Activated B cell treated with CpG ODN at 0.5 μM for 24 hours (primary cell): ENCODE data around the gene SYCP2L. TPM values are rescaled to one million over a fixed set of nuclear protein-coding genes. Genes with fewer than 3 reads are reported as not detected.
"Not testable (repeated sequence)": the region's sequence is repeated elsewhere in the genome, so short reads cannot be mapped to it uniquely, and the experiment has no call there.

Experiments used
- ATAC-seq: fragments of 200-7000 bp; cut with Tn5 transposase; one replicate; pipeline ENCODE4 v1.10.0; 2021; ENCODE audit warnings: low read depth, mild to moderate bottlenecking, moderate library complexity
- CTCF ChIA-PET: fragments of 350-600 bp; sonication (Branson Sonifier 250); formaldehyde crosslinking; loops from one replicate; lab custom pipeline; 2021; ENCODE audit warnings: antibody characterized with exemption; lab: Charles Lee
- POLR2A ChIA-PET: fragments of 350-600 bp; sonication (Branson Sonifier 250); formaldehyde crosslinking; loops from one replicate; lab custom pipeline; 2021; ENCODE audit warnings: antibody characterized with exemption; lab: Charles Lee
- DNase-seq: peaks from one replicate; pipeline ENCODE4 v3.0.0; 2022
- H3K27ac Mint-ChIP-seq: one replicate; pipeline ENCODE4 v1.8.0; 2020; ENCODE audit warnings: mixed read lengths
- H3K27me3 Mint-ChIP-seq: one replicate; pipeline ENCODE4 v1.8.0; 2021; ENCODE audit warnings: mixed read lengths
- H3K36me3 Mint-ChIP-seq: one replicate; pipeline ENCODE4 v1.8.0; 2021; ENCODE audit warnings: low read depth, mixed read lengths
- H3K4me1 Mint-ChIP-seq: one replicate; pipeline ENCODE4 v1.8.0; 2021; ENCODE audit warnings: mixed read lengths
- H3K4me3 Mint-ChIP-seq: one replicate; pipeline ENCODE4 v1.8.0; 2020; ENCODE audit warnings: mild to moderate bottlenecking, mixed read lengths
- H3K9me3 Mint-ChIP-seq: one replicate; pipeline ENCODE4 v1.8.0; 2020; ENCODE audit warnings: mixed read lengths
- CTCF ChIP-seq: fragments of 200-600 bp; IDR thresholded peaks from one replicate; pipeline ENCODE4 v1.8.0; 2022; ENCODE audit warnings: antibody characterized with exemption, mild to moderate bottlenecking
- intact Hi-C: fragments of 100-400 bp; cut with micrococcal nuclease; formaldehyde crosslinking; loops from one replicate; pipeline ENCODE4 v1.15.1; 2024
- total RNA-seq: library from RNA; stranded (reverse); gene quantifications from 2 replicates; pipeline ENCODE4 v1.2.3, GENCODE V29; 2022

SYCP2L gene
- total RNA-seq, 1 donor from 2014 or later: 0.13 TPM

GRCh38 chr6:10884245-10884972 lies 2.4 kb upstream of the SYCP2L start:
- no peaks in the 10 kb centered on the region for H3K9me3 Mint-ChIP-seq
- peaks cover 34% of the 10 kb centered on the region for H3K4me1 Mint-ChIP-seq
- H3K4me3 Mint-ChIP-seq: no peak overlapping the region
- POLR2A ChIA-PET: no interaction called here
- ATAC-seq (no peak), DNase-seq (no peak)
- H3K27ac Mint-ChIP-seq: no peak overlapping the region
- no peak for TF ChIP-seq CTCF
- no peaks in the 10 kb centered on the region for H3K36me3 Mint-ChIP-seq
- H3K27me3 Mint-ChIP-seq: peaks cover 69% of the 10 kb centered on the region
- intact Hi-C loops: loop anchor here (10.0 kb wide), 1 partner anchor 780 kb away; no protein-coding TSS in a partner anchor
- CTCF ChIA-PET: no interaction called here

GRCh38 chr6:10886365-10886690 lies 524 bp upstream of the SYCP2L start:
- CTCF ChIA-PET, ATAC-seq: not testable (repeated sequence)
- intact Hi-C loops: loop anchor here (5.0 to 10.0 kb wide), 3 partner anchors 354 to 778 kb away; no protein-coding TSS in a partner anchor

GRCh38 chr6:10890151-10890550 lies 3.3 kb downstream of the SYCP2L start:
- peaks cover 30% of the 10 kb centered on the region for H3K27me3 Mint-ChIP-seq
- H3K4me1 Mint-ChIP-seq: peaks cover 29% of the 10 kb centered on the region
- no peak for TF ChIP-seq CTCF
- ChIA-PET POLR2A (interaction anchor here (1.2 to 2.0 kb wide), 3 partner anchors 9 to 51 kb away, joined by 7 to 10 read pairs (median 7); partner anchors contain the start of gene MAK), CTCF (interaction anchor here (1.2 kb wide), 1 partner anchor 64 kb away, joined by 3 read pairs; no protein-coding TSS in a partner anchor)
- H3K27ac Mint-ChIP-seq: no peak overlapping the region
- ATAC-seq (no peak), DNase-seq (no peak)
- intact Hi-C loops: no loop called here
- no peaks in the 10 kb centered on the region for H3K36me3 Mint-ChIP-seq
- no peak overlapping the region for H3K4me3 Mint-ChIP-seq
- peaks cover 3% of the 10 kb centered on the region for H3K9me3 Mint-ChIP-seq

More at GRCh38 chr6:10886365-10886690, 524 bp upstream of the SYCP2L start:
- H3K36me3 Mint-ChIP-seq, H3K4me3 Mint-ChIP-seq, H3K9me3 Mint-ChIP-seq, H3K27ac Mint-ChIP-seq, DNase-seq: not testable (repeated sequence)
- peaks cover 43% of the 10 kb centered on the region for H3K4me1 Mint-ChIP-seq
- peaks cover 53% of the 10 kb centered on the region for H3K27me3 Mint-ChIP-seq
- POLR2A ChIA-PET: interaction anchor here (0.7 kb wide), 1 partner anchor 48 kb away, joined by 4 read pairs; the partner anchor contains the start of gene MAK

- TF ChIP-seq CTCF: no peak
- Mint-ChIP-seq H3K27me3 (peaks cover 25% of the 10 kb centered on the region), H3K4me3 (no peak overlapping the region), H3K4me1 (peaks cover 24% of the 10 kb centered on the region), H3K9me3 (peaks cover 3% of the 10 kb centered on the region), H3K36me3 (no peaks in the 10 kb centered on the region), H3K27ac (no peak overlapping the region)
- DNase-seq: no peak
- ATAC-seq: no peak
- POLR2A ChIA-PET: no interaction called here
- CTCF ChIA-PET: no interaction called here
- intact Hi-C loops: no loop called here
Measured at GRCh38 chr6:10891960-10892359, 5.1 kb downstream of the SYCP2L start.

GRCh38 chr6:10894958-10895357 lies 8.1 kb downstream of the SYCP2L start:
- intact Hi-C loops: no loop called here
- ChIA-PET CTCF (no interaction called here), POLR2A (no interaction called here)
- TF ChIP-seq CTCF: no peak
- H3K9me3 Mint-ChIP-seq: peaks cover 3% of the 10 kb centered on the region
- H3K27me3 Mint-ChIP-seq: peaks cover 9% of the 10 kb centered on the region
- ATAC-seq (no peak), DNase-seq (no peak)
- no peak overlapping the region for H3K27ac Mint-ChIP-seq
- peaks cover 4% of the 10 kb centered on the region for H3K4me1 Mint-ChIP-seq
- no peak overlapping the region for H3K4me3 Mint-ChIP-seq
- H3K36me3 Mint-ChIP-seq: no peaks in the 10 kb centered on the region
